ENCODE data around the gene PFAS. TPM values are rescaled to one million over a fixed set of nuclear protein-coding genes. Genes with fewer than 3 reads are reported as not detected.
"Not testable (repeated sequence)": the region's sequence is repeated elsewhere in the genome, so short reads cannot be mapped to it uniquely, and the experiment has no call there.

The PFAS gene
- total RNA-seq, 4 donors from 2014 or later = 13.6 to 54.0 (median 40.0) TPM

GRCh38 chr17:8209907-8210760 is 39.0 kb upstream of the PFAS start, which contains the start of gene AURKB:
TSS of gene AURKB (minus strand) at chr17:8210575. CDS start at chr17:8210224, 351 bp downstream.
- Histone ChIP-seq H3K9me3 (no peaks in the 10 kb centered on the region), H3K4me3 (peak within 1 kb of the TSS; percentile 35 to 48), H3K4me1 (no peaks in the 10 kb centered on the region), H3K27me3 (no peaks in the 10 kb centered on the region), H3K36me3 (no peaks in the 10 kb centered on the region), H3K27ac (peak within 1 kb of the TSS; percentile 83 to 87)
- TF ChIP-seq POLR2A (IDR thresholded peaks at IDR 0.05) (no peak), CTCF (IDR thresholded peaks at IDR 0.05) (no peak)
- intact Hi-C loops (cut with DNase I; ENCODE audit: low total_unique reads) = no loop called here
- DNase-seq = peak; percentile 92 to 97

- DNase-seq = no peak
- Histone ChIP-seq H3K36me3 (no peaks in the 10 kb centered on the region), H3K4me1 (no peaks in the 10 kb centered on the region), H3K27ac (peak overlapping the region; percentile 83 to 87), H3K27me3 (no peaks in the 10 kb centered on the region), H3K9me3 (no peaks in the 10 kb centered on the region), H3K4me3 (peak overlapping the region; percentile 35 to 48)
- no peak for TF ChIP-seq POLR2A (IDR thresholded peaks at IDR 0.05)
- intact Hi-C loops (cut with DNase I; ENCODE audit: low total_unique reads) = no loop called here
These were observed 38.2 kb upstream of the PFAS start for GRCh38 chr17:8210761-8211458.

GRCh38 chr17:8212312-8213180 is 36.5 kb upstream of the PFAS start:
- H3K36me3 ChIP-seq = no peaks in the 10 kb centered on the region
- H3K4me1 ChIP-seq = no peaks in the 10 kb centered on the region
- intact Hi-C loops (cut with DNase I; ENCODE audit: low total_unique reads) = no loop called here
- H3K27ac ChIP-seq = no peak overlapping the region
- no peak overlapping the region for H3K4me3 ChIP-seq
- no peaks in the 10 kb centered on the region for H3K9me3 ChIP-seq
- no peak for DNase-seq
- no peaks in the 10 kb centered on the region for H3K27me3 ChIP-seq
- TF ChIP-seq CTCF (IDR thresholded peaks at IDR 0.05) = no peak
- TF ChIP-seq POLR2A (IDR thresholded peaks at IDR 0.05) = no peak

- H3K4me3 ChIP-seq; H3K27ac ChIP-seq; intact Hi-C loops (cut with DNase I; ENCODE audit: low total_unique reads); H3K9me3 ChIP-seq; H3K4me1 ChIP-seq; H3K27me3 ChIP-seq; DNase-seq; H3K36me3 ChIP-seq: not testable (repeated sequence)
These were observed 35.1 kb upstream of the PFAS start for GRCh38 chr17:8214000-8214399.

- intact Hi-C loops (cut with DNase I; ENCODE audit: low total_unique reads) = loop anchor here (5.0 kb wide), 1 partner anchor 34 kb away; no protein-coding TSS in a partner anchor
- H3K27ac ChIP-seq = peak overlapping the region; percentile 98 to 99
- DNase-seq = peak; percentile 94 to 95
These were observed 28.1 kb upstream of the PFAS start for GRCh38 chr17:8220783-8221662.

More at GRCh38 chr17:8220783-8221662, 28.1 kb upstream of the PFAS start:
- H3K36me3 ChIP-seq = no peaks in the 10 kb centered on the region
- H3K4me1 ChIP-seq = peaks cover 0 to 9% of the 10 kb centered on the region in 2 donors
- H3K27me3 ChIP-seq = no peaks in the 10 kb centered on the region
- TF ChIP-seq CTCF (IDR thresholded peaks at IDR 0.05) (peak in 1 of 4 experiments; percentile 12), POLR2A (IDR thresholded peaks at IDR 0.05) (peak; percentile 14 to 20)
- H3K4me3 ChIP-seq = peak overlapping the region; percentile 63 to 76
- no peaks in the 10 kb centered on the region for H3K9me3 ChIP-seq
